Measurements from ENCODE around the gene PLEKHA7. TPM values are rescaled to one million over a fixed set of nuclear protein-coding genes. Genes with fewer than 3 reads are reported as not detected.

The PLEKHA7 gene
- polyA plus RNA-seq, 1 of the 3 experiments (the other 2 are of a cell fraction) = 0.12 TPM

DNA sequence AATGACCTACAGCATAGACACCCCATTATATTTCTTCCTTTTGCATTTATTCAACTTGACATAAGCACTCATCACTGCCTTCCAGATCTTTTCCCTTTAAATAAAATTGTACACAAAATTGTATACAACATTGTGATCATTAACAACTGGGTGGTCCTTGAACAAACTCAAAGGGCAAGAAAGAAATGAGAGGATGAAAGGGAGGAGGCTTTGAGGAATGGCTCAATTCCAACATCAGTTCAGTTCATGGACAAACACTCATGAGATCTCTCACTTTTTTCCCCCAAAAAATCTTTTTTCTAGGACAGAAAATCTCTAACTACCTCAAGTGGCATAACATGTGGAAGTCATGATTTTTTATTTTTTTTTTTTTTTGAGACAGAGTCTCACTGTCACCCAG, 113.7 kb downstream of the PLEKHA7 start:
- Histone ChIP-seq H3K27ac (ENCODE audit: low read depth in 2 of 2, low read length in 1 of 2) (no peak overlapping the region), H2AFZ (ENCODE audit: low read depth) (no peak overlapping the region), H3K9me3 (no peaks in the 10 kb centered on the region), H3K4me3 (ENCODE audit: low read depth in 2 of 2, low read length in 1 of 2) (no peak overlapping the region), H3F3A (replicated peaks; ENCODE audit: insufficient read depth) (no peaks in the 10 kb centered on the region), H3K27me3 (ENCODE audit: insufficient read depth) (no peaks in the 10 kb centered on the region), H3K79me2 (ENCODE audit: insufficient read depth) (no peaks in the 10 kb centered on the region), H3K9me2 (no peaks in the 10 kb centered on the region), H4K20me1 (ENCODE audit: insufficient read depth) (no peaks in the 10 kb centered on the region), H3K36me3 (replicated peaks in 1 of 2; ENCODE audit: control insufficient read depth in 1 of 2, insufficient read depth in 2 of 2, low read length in 1 of 2) (no peaks in the 10 kb centered on the region), H3K4me2 (no peak overlapping the region), H3K9ac (no peak overlapping the region), H3K4me1 (ENCODE audit: control insufficient read depth in 1 of 2, insufficient read depth in 2 of 2, low read depth in 1 of 2, low read length in 1 of 2) (no peaks in the 10 kb centered on the region; a peak in 2 of 4 replicates)
- ChIA-PET CTCF (interaction anchor here (1.0 to 1.5 kb wide), 3 partner anchors 10 to 81 kb away, joined by 4 to 6 read pairs (median 5); no protein-coding TSS in a partner anchor), POLR2A (interaction anchor here (0.7 kb wide), 1 partner anchor 108 kb away, joined by 3 read pairs; no protein-coding TSS in a partner anchor)
- DNase-seq = no peak
- TF ChIP-seq, protein P1, sequence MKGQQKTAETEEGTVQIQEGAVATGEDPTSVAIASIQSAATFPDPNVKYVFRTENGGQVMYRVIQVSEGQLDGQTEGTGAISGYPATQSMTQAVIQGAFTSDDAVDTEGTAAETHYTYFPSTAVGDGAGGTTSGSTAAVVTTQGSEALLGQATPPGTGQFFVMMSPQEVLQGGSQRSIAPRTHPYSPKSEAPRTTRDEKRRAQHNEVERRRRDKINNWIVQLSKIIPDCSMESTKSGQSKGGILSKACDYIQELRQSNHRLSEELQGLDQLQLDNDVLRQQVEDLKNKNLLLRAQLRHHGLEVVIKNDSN (IDR thresholded peaks at IDR 0.05; ENCODE audit: borderline replicate concordance, low read depth) = no peak
- TF ChIP-seq FOSL2 (IDR thresholded peaks at IDR 0.05; ENCODE audit: borderline replicate concordance, low read depth) (no peak), CHD2 (IDR thresholded peaks at IDR 0.05; ENCODE audit: low read length, partially characterized antibody) (no peak), NRF1 (IDR thresholded peaks at IDR 0.05; ENCODE audit: low read depth, low read length) (no peak), RAD21 (IDR thresholded peaks at IDR 0.05; ENCODE audit: low read length) (no peak), FOXM1 (IDR thresholded peaks at IDR 0.05; ENCODE audit: low read depth) (no peak), FOXJ3 (CRISPR knock-in tag; IDR thresholded peaks at IDR 0.05) (no peak)
- TF ChIP-seq, protein P2, sequence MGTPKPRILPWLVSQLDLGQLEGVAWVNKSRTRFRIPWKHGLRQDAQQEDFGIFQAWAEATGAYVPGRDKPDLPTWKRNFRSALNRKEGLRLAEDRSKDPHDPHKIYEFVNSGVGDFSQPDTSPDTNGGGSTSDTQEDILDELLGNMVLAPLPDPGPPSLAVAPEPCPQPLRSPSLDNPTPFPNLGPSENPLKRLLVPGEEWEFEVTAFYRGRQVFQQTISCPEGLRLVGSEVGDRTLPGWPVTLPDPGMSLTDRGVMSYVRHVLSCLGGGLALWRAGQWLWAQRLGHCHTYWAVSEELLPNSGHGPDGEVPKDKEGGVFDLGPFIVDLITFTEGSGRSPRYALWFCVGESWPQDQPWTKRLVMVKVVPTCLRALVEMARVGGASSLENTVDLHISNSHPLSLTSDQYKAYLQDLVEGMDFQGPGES (IDR thresholded peaks at IDR 0.05; ENCODE audit: low read depth, low read length) = no peak
- TF ChIP-seq, protein P3, sequence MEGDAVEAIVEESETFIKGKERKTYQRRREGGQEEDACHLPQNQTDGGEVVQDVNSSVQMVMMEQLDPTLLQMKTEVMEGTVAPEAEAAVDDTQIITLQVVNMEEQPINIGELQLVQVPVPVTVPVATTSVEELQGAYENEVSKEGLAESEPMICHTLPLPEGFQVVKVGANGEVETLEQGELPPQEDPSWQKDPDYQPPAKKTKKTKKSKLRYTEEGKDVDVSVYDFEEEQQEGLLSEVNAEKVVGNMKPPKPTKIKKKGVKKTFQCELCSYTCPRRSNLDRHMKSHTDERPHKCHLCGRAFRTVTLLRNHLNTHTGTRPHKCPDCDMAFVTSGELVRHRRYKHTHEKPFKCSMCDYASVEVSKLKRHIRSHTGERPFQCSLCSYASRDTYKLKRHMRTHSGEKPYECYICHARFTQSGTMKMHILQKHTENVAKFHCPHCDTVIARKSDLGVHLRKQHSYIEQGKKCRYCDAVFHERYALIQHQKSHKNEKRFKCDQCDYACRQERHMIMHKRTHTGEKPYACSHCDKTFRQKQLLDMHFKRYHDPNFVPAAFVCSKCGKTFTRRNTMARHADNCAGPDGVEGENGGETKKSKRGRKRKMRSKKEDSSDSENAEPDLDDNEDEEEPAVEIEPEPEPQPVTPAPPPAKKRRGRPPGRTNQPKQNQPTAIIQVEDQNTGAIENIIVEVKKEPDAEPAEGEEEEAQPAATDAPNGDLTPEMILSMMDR (IDR thresholded peaks at IDR 0.05) = no peak

DNA sequence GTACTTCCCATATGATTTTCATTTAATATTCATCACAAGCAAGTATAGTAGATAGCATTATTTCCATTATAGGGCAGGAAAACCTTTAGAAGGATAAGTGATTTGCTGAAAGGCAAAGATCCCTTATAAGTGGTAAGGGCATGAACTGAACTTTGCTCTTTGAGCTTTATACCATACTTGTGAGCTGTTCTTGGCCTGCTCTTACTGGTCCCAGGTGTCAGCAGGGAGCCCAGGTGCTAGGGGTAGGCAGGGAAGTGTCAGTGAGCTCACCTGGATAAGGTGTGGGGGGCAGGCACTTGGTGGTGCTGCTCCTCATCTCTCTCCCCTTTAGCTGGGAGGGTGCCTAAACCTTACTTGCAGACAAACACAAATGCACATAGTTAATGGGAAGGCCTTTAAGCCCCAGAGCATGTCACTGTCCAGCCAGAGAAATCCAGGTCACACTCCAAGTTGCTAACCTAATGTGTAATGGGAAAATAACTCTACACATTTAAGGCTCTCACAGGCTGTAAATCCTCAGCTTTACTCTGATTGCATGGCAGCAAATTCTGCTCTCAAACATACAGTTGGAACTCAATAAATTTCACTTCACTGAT, 114.4 kb downstream of the PLEKHA7 start:
- Histone ChIP-seq H3K4me3 (ENCODE audit: low read depth in 2 of 2, low read length in 1 of 2) (no peak overlapping the region), H3K9me2 (no peaks in the 10 kb centered on the region), H3K9me3 (no peaks in the 10 kb centered on the region), H3K4me1 (ENCODE audit: control insufficient read depth in 1 of 2, insufficient read depth in 2 of 2, low read depth in 1 of 2, low read length in 1 of 2) (no peaks in the 10 kb centered on the region; a peak in 2 of 4 replicates), H3K27me3 (ENCODE audit: insufficient read depth) (no peaks in the 10 kb centered on the region), H3K79me2 (ENCODE audit: insufficient read depth) (no peaks in the 10 kb centered on the region), H4K20me1 (ENCODE audit: insufficient read depth) (no peaks in the 10 kb centered on the region), H3K27ac (ENCODE audit: low read depth in 2 of 2, low read length in 1 of 2) (no peak overlapping the region), H3K9ac (no peak overlapping the region), H3F3A (replicated peaks; ENCODE audit: insufficient read depth) (no peaks in the 10 kb centered on the region), H2AFZ (ENCODE audit: low read depth) (no peak overlapping the region), H3K4me2 (no peak overlapping the region), H3K36me3 (replicated peaks in 1 of 2; ENCODE audit: control insufficient read depth in 1 of 2, insufficient read depth in 2 of 2, low read length in 1 of 2) (no peaks in the 10 kb centered on the region)
- ChIA-PET CTCF (interaction anchor here (1.5 kb wide), 1 partner anchor 9 kb away, joined by 6 read pairs; no protein-coding TSS in a partner anchor), POLR2A (no interaction called here)
- DNase-seq = no peak
- TF ChIP-seq ELF1 (IDR thresholded peaks at IDR 0.05) (no peak), RFX5 (IDR thresholded peaks at IDR 0.05; ENCODE audit: low read length) (no peak), FOXJ3 (CRISPR knock-in tag; IDR thresholded peaks at IDR 0.05) (no peak), EP300 (IDR thresholded peaks at IDR 0.05; ENCODE audit: borderline replicate concordance in 1 of 2, low read depth in 1 of 2, low read length in 1 of 2) (no peak), EZH2phosphoT487 (IDR thresholded peaks at IDR 0.05; ENCODE audit: borderline replicate concordance, low read depth) (no peak), YY1 (IDR thresholded peaks at IDR 0.05; ENCODE audit: low read depth) (no peak), MEF2A (IDR thresholded peaks at IDR 0.05; ENCODE audit: borderline replicate concordance, low read depth) (no peak), RCOR1 (IDR thresholded peaks at IDR 0.05; ENCODE audit: low read length) (no peak), TAF1 (IDR thresholded peaks at IDR 0.05; ENCODE audit: borderline replicate concordance, low read depth, low read length) (no peak)
- TF ChIP-seq, protein P1 (IDR thresholded peaks at IDR 0.05; ENCODE audit: borderline replicate concordance, low read depth) = no peak
- TF ChIP-seq, protein P4, sequence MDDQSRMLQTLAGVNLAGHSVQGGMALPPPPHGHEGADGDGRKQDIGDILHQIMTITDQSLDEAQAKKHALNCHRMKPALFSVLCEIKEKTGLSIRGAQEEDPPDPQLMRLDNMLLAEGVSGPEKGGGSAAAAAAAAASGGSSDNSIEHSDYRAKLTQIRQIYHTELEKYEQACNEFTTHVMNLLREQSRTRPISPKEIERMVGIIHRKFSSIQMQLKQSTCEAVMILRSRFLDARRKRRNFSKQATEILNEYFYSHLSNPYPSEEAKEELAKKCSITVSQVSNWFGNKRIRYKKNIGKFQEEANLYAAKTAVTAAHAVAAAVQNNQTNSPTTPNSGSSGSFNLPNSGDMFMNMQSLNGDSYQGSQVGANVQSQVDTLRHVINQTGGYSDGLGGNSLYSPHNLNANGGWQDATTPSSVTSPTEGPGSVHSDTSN (IDR thresholded peaks at IDR 0.05) = no peak
- TF ChIP-seq, protein P3 (IDR thresholded peaks at IDR 0.05) = no peak
